Measurements from ENCODE around the gene HOXB13.

Gene HOXB13

GRCh38 chr17:48728232-48729231 is at the start of gene HOXB13:
Gene HOXB13, minus strand, starts transcription at chr17:48728750. Its CDS starts 157 bp downstream, at chr17:48728593.
- Histone ChIP-seq H3K4me1 (ENCODE audit: control insufficient read depth, low read depth, low read length) (peaks cover 8% of the 10 kb centered on the region), H3K27me3 (ENCODE audit: control insufficient read depth, insufficient read depth, low read length) (peaks cover 100% of the 10 kb centered on the region), H3K36me3 (ENCODE audit: control insufficient read depth, low read depth, low read length) (no peaks in the 10 kb centered on the region), H3K9me3 (ENCODE audit: control insufficient read depth, low read depth, low read length) (no peaks in the 10 kb centered on the region), H3K27ac (ENCODE audit: low read length) (no peak within 1 kb of the TSS), H3K4me3 (ENCODE audit: low read length) (peak within 1 kb of the TSS; percentile 10), H3K9ac (ENCODE audit: low read length) (no peak within 1 kb of the TSS)

- H3K4me3 ChIP-seq (ENCODE audit: low read length), result no peak overlapping the region
- H3K36me3 ChIP-seq (ENCODE audit: control insufficient read depth, low read depth, low read length), result no peaks in the 10 kb centered on the region
- H3K27ac ChIP-seq (ENCODE audit: low read length), result no peak overlapping the region
- H3K4me1 ChIP-seq (ENCODE audit: control insufficient read depth, low read depth, low read length), result no peaks in the 10 kb centered on the region
- H3K9ac ChIP-seq (ENCODE audit: low read length), result no peak overlapping the region
- H3K27me3 ChIP-seq (ENCODE audit: control insufficient read depth, insufficient read depth, low read length), result peaks cover 7% of the 10 kb centered on the region
- no peaks in the 10 kb centered on the region for H3K9me3 ChIP-seq (ENCODE audit: control insufficient read depth, low read depth, low read length)
Observed at GRCh38 chr17:48776602-48777001, 48.1 kb upstream of the HOXB13 start.

- no peaks in the 10 kb centered on the region for H3K4me1 ChIP-seq (ENCODE audit: control insufficient read depth, low read depth, low read length)
Observed at GRCh38 chr17:48773245-48773644, 44.7 kb upstream of the HOXB13 start.

GRCh38 chr17:48770954-48771353 is 42.4 kb upstream of the HOXB13 start:
- Histone ChIP-seq H3K4me1 (ENCODE audit: control insufficient read depth, low read depth, low read length) (no peaks in the 10 kb centered on the region), H3K36me3 (ENCODE audit: control insufficient read depth, low read depth, low read length) (no peaks in the 10 kb centered on the region), H3K9ac (ENCODE audit: low read length) (no peak overlapping the region), H3K27ac (ENCODE audit: low read length) (no peak overlapping the region), H3K9me3 (ENCODE audit: control insufficient read depth, low read depth, low read length) (no peaks in the 10 kb centered on the region), H3K4me3 (ENCODE audit: low read length) (no peak overlapping the region), H3K27me3 (ENCODE audit: control insufficient read depth, insufficient read depth, low read length) (no peaks in the 10 kb centered on the region)

More at GRCh38 chr17:48773245-48773644, 44.7 kb upstream of the HOXB13 start:
- Histone ChIP-seq H3K27me3 (ENCODE audit: control insufficient read depth, insufficient read depth, low read length) (no peaks in the 10 kb centered on the region), H3K36me3 (ENCODE audit: control insufficient read depth, low read depth, low read length) (no peaks in the 10 kb centered on the region), H3K9ac (ENCODE audit: low read length) (no peak overlapping the region), H3K9me3 (ENCODE audit: control insufficient read depth, low read depth, low read length) (no peaks in the 10 kb centered on the region), H3K27ac (ENCODE audit: low read length) (no peak overlapping the region), H3K4me3 (ENCODE audit: low read length) (no peak overlapping the region)

GRCh38 chr17:48769009-48769675 is 40.6 kb upstream of the HOXB13 start:
- H3K4me1 ChIP-seq (ENCODE audit: control insufficient read depth, low read depth, low read length), result no peaks in the 10 kb centered on the region
- H3K27ac ChIP-seq (ENCODE audit: low read length), result no peak overlapping the region
- H3K4me3 ChIP-seq (ENCODE audit: low read length), result no peak overlapping the region
- no peak overlapping the region for H3K9ac ChIP-seq (ENCODE audit: low read length)
- H3K36me3 ChIP-seq (ENCODE audit: control insufficient read depth, low read depth, low read length), result no peaks in the 10 kb centered on the region
- no peaks in the 10 kb centered on the region for H3K9me3 ChIP-seq (ENCODE audit: control insufficient read depth, low read depth, low read length)
- H3K27me3 ChIP-seq (ENCODE audit: control insufficient read depth, insufficient read depth, low read length), result peaks cover 11% of the 10 kb centered on the region

GRCh38 chr17:48767263-48767774 is 38.8 kb upstream of the HOXB13 start:
- Histone ChIP-seq H3K36me3 (ENCODE audit: control insufficient read depth, low read depth, low read length) (no peaks in the 10 kb centered on the region), H3K9me3 (ENCODE audit: control insufficient read depth, low read depth, low read length) (no peaks in the 10 kb centered on the region), H3K27me3 (ENCODE audit: control insufficient read depth, insufficient read depth, low read length) (peaks cover 28% of the 10 kb centered on the region)

GRCh38 chr17:48761114-48761513 is 32.6 kb upstream of the HOXB13 start:
- Histone ChIP-seq H3K4me1 (ENCODE audit: control insufficient read depth, low read depth, low read length) (no peaks in the 10 kb centered on the region), H3K27me3 (ENCODE audit: control insufficient read depth, insufficient read depth, low read length) (peaks cover 86% of the 10 kb centered on the region), H3K36me3 (ENCODE audit: control insufficient read depth, low read depth, low read length) (no peaks in the 10 kb centered on the region), H3K9me3 (ENCODE audit: control insufficient read depth, low read depth, low read length) (no peaks in the 10 kb centered on the region), H3K27ac (ENCODE audit: low read length) (no peak overlapping the region), H3K4me3 (ENCODE audit: low read length) (no peak overlapping the region), H3K9ac (ENCODE audit: low read length) (no peak overlapping the region)

More at GRCh38 chr17:48767263-48767774, 38.8 kb upstream of the HOXB13 start:
- H3K4me1 ChIP-seq (ENCODE audit: control insufficient read depth, low read depth, low read length), result no peaks in the 10 kb centered on the region
- no peak overlapping the region for H3K4me3 ChIP-seq (ENCODE audit: low read length)
- no peak overlapping the region for H3K27ac ChIP-seq (ENCODE audit: low read length)
- no peak overlapping the region for H3K9ac ChIP-seq (ENCODE audit: low read length)

- Histone ChIP-seq H3K27ac (ENCODE audit: low read length) (no peak overlapping the region), H3K27me3 (ENCODE audit: control insufficient read depth, insufficient read depth, low read length) (peaks cover 93% of the 10 kb centered on the region), H3K4me3 (ENCODE audit: low read length) (no peak overlapping the region), H3K36me3 (ENCODE audit: control insufficient read depth, low read depth, low read length) (no peaks in the 10 kb centered on the region), H3K9me3 (ENCODE audit: control insufficient read depth, low read depth, low read length) (no peaks in the 10 kb centered on the region), H3K4me1 (ENCODE audit: control insufficient read depth, low read depth, low read length) (no peaks in the 10 kb centered on the region), H3K9ac (ENCODE audit: low read length) (no peak overlapping the region)
Observed at GRCh38 chr17:48760411-48760810, 31.9 kb upstream of the HOXB13 start.

- Histone ChIP-seq H3K4me3 (ENCODE audit: low read length) (no peak overlapping the region), H3K27me3 (ENCODE audit: control insufficient read depth, insufficient read depth, low read length) (peaks cover 95% of the 10 kb centered on the region), H3K27ac (ENCODE audit: low read length) (no peak overlapping the region), H3K36me3 (ENCODE audit: control insufficient read depth, low read depth, low read length) (no peaks in the 10 kb centered on the region), H3K9me3 (ENCODE audit: control insufficient read depth, low read depth, low read length) (peaks cover 2% of the 10 kb centered on the region), H3K9ac (ENCODE audit: low read length) (no peak overlapping the region), H3K4me1 (ENCODE audit: control insufficient read depth, low read depth, low read length) (peaks cover 3% of the 10 kb centered on the region)
Observed at GRCh38 chr17:48759288-48759687, 30.7 kb upstream of the HOXB13 start.

GRCh38 chr17:48757524-48757961 is 29.0 kb upstream of the HOXB13 start:
- H3K4me3 ChIP-seq (ENCODE audit: low read length), result no peak overlapping the region
- H3K27ac ChIP-seq (ENCODE audit: low read length), result no peak overlapping the region
- peaks cover 2% of the 10 kb centered on the region for H3K9me3 ChIP-seq (ENCODE audit: control insufficient read depth, low read depth, low read length)
- no peaks in the 10 kb centered on the region for H3K36me3 ChIP-seq (ENCODE audit: control insufficient read depth, low read depth, low read length)
- peaks cover 3% of the 10 kb centered on the region for H3K4me1 ChIP-seq (ENCODE audit: control insufficient read depth, low read depth, low read length)
- H3K27me3 ChIP-seq (ENCODE audit: control insufficient read depth, insufficient read depth, low read length), result peaks cover 95% of the 10 kb centered on the region
- H3K9ac ChIP-seq (ENCODE audit: low read length), result no peak overlapping the region

GRCh38 chr17:48756830-48757251 is 28.3 kb upstream of the HOXB13 start:
- H3K4me1 ChIP-seq (ENCODE audit: control insufficient read depth, low read depth, low read length), result peaks cover 3% of the 10 kb centered on the region
- H3K27me3 ChIP-seq (ENCODE audit: control insufficient read depth, insufficient read depth, low read length), result peaks cover 96% of the 10 kb centered on the region

More at GRCh38 chr17:48756830-48757251, 28.3 kb upstream of the HOXB13 start:
- Histone ChIP-seq H3K36me3 (ENCODE audit: control insufficient read depth, low read depth, low read length) (no peaks in the 10 kb centered on the region), H3K9ac (ENCODE audit: low read length) (no peak overlapping the region), H3K9me3 (ENCODE audit: control insufficient read depth, low read depth, low read length) (peaks cover 2% of the 10 kb centered on the region), H3K4me3 (ENCODE audit: low read length) (no peak overlapping the region), H3K27ac (ENCODE audit: low read length) (no peak overlapping the region)

All from iPS-18a (cell line).